HG03064 (cell line): ENCODE results near the gene SPINK6.

Experiments
- ATAC-seq: cut with Tn5 transposase; IDR thresholded peaks from one replicate; pipeline ENCODE4 v1.9.1; 2021; ENCODE audit warnings: low read depth; ENCODE audit not compliant: unreplicated experiment

SPINK6 gene

DNA sequence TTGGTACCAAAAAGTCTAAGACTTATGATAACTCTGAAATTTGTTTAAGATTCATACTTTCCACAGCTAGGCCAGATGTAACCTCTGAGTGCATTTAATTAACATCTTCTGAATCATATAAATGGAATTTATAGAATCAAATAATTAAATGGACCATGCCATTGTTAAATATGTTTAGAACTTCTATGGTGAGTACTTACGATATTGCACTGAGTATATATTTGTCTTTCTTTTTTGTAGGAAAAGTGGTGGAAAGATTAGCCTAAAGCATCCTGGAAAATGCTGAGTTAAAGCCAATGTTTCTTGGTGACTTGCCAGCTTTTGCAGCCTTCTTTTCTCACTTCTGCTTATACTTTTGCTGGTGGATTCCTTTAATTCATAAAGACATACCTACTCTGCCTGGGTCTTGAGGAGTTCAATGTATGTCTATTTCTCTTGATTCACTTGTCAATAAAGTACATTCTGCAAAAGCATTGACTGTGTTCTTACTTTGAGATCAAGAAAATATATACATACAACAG lies 11.9 kb downstream of the SPINK6 start:
- no peak for ATAC-seq

DNA sequence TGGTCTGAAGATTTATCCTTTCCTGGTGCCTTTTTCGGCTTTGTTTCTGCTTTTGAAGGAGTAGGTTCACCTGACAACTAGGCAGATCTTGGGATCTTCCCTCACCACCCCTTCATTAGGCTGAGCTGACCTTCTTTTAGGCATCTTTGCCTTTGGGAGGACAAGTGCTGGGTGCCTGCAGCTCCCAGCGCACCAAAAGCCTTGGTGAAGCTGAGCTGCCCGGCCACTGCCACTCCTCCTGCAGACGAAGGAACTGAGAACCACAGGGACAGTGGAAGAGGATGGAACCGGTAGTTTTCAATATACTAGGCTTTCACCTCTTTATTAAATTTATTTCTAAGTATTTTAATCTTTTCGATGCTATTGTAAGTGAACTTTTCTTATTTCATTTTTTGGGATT lies 18.7 kb downstream of the SPINK6 start:
- ATAC-seq: no peak

- no peak for ATAC-seq
These were observed 21.4 kb downstream of the SPINK6 start for GRCh38 chr5:148224117-148224742.

DNA sequence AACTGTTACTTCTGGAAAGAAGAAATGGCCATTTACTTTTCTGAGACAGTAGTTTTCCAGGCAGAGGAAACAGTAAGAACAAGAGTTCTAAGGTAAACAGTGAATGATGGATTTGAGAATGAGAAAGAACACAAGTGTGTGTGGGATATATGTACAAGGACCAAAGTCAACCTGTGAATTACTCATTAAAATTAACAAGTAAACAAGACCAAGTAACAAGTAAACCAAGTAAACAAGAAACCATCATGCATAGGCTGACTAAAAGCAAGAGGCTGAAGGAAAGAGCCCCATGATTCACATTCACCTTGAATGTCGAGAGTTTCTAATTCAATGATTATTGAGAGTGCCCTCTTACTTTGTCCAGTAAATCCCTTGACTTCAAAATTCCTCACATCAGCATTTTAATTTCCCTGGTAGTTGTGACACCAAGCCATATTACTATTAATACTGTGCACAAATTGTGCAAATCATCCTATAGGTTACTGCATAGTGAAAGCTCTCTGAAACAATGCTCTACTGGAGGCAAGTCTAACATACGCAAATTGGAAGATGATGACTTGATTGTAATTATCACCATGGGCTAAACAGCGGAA lies 25.6 kb downstream of the SPINK6 start:
- no peak for ATAC-seq

DNA sequence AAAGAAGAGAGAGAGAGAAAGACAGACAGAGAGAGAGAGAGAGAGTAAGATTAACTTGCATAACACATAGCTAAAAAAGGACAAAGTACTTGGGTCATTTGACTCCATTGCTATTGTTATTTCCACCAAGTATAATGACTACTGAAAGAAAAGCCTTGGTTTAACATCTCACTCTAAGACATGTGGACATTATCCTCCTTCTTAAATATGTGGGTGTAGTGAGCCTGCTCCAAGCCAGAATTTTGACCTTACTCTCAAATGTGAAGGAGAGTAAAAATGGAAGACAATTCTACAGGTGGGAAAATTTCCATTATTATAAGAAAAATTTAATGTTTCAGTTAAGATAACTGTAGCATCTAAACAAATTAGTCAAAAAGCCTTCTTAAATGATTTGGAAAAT lies 27.0 kb downstream of the SPINK6 start:
- ATAC-seq: no peak

DNA sequence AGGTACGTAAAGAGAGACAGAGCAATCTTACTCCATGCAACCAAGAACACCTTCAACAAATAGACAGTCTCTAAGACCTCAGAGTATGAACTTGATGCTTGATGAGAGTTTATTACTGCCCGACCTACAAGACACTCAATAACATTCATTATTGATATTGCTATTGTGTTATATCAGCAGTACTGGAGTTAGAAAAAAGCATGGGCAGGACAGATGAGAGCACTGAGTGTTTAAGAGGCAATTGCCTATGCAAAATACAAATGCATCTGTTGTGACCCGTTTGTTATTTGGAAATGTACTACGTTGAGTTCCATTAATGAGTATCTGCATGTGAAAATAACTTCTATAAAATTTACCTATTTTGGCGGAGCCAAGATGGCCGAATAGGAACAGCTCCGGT lies 27.4 kb downstream of the SPINK6 start:
- ATAC-seq: no peak

- no peak for ATAC-seq
These were observed 35.1 kb downstream of the SPINK6 start for GRCh38 chr5:148237785-148238417.

- ATAC-seq: no peak
These were observed 35.6 kb downstream of the SPINK6 start, which contains the start of gene MARCOL for GRCh38 chr5:148238418-148238794. MARCOL (plus strand) TSS chr5:148238525; CDS start chr5:148238598, 73 bp downstream.

DNA sequence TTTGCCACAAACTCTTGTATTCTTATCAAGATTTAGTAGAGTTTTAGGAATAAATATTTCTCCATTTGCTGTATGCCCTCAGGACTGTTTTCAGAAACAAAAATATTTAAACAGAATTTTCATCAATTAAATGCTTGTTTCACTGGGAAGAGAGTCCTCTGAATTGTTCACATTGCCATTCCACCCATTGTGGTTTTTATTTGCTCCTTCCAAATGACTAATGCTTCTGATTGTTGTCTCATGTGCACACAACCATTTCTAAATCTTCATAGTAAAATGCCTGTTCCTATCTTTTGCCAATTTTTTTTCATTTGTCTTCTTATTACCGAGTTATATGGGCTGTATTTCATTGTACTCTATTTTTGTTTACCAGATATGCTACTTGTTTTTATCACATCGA lies 46.1 kb downstream of the SPINK6 start:
- ATAC-seq: no peak

- no peak for ATAC-seq
These were observed 52.6 kb downstream of the SPINK6 start for GRCh38 chr5:148255456-148255855.

GRCh38 chr5:148259288-148259687 lies 56.4 kb downstream of the SPINK6 start:
- ATAC-seq: no peak

DNA sequence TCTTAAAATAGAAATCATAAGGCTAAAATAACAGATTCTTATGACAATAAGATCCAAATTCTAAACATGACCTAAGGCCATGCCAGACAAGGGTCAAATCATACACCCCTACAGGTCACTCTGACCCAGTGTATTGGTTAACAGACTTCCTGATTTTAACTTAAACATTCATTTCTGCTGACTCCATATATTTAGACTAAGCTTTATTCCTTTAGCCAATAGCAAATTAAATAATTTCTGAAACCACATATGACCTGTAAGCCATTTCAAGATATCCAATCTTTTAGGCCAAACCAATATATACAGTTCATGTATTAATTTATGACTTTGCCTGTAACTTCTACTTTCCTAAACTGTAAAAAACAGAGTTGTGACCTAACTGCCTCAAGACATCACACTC lies 58.4 kb downstream of the SPINK6 start:
- no peak for ATAC-seq
